SU-DHL-6 (cell line): Measurements from ENCODE around the gene OR2AT4.
"Not testable (repeated sequence)": the region's sequence is repeated elsewhere in the genome, so short reads cannot be mapped to it uniquely, and the experiment has no call there.

Source experiments
- EZH2phosphoT487 ChIP-seq: fragments of 200-600 bp; sonication (generic), shearing (Covaris generic); conservative IDR thresholded peaks from 2 replicates; pipeline ENCODE4 v1.6.1; 2018; ENCODE audit warnings: mild to moderate bottlenecking, antibody characterized with exemption, low read length, moderate library complexity, mixed read lengths
- TF ChIP-seq, protein P1 (sequence below): fragments of 200-600 bp; sonication (generic); IDR thresholded peaks from one replicate; pipeline ENCODE4 v1.5.1; 2017; ENCODE audit warnings: antibody characterized with exemption, mild to moderate bottlenecking, low read length, moderate library complexity; ENCODE audit not compliant: insufficient read depth, poor library complexity, severe bottlenecking

DNA sequence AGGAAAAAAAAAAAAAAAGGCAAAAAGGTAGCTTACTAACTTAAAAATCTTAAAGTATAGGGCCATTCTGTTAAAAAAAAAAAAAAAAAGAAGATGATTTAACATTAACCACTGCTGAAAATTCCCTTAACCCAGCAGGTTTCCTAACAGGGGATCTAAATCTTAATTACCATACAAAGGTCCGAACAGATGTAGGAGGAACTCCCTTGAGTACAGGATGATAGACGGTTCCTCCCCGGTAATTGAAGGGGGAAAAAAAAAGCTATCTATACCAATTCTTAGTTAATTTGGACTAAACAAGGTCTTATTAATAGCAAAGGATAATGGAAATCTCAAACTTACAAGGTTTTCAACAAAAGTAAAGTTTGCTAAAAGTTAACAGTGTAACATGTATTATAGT lies 54.9 kb downstream of the OR2AT4 start:
- TF ChIP-seq, protein P1, sequence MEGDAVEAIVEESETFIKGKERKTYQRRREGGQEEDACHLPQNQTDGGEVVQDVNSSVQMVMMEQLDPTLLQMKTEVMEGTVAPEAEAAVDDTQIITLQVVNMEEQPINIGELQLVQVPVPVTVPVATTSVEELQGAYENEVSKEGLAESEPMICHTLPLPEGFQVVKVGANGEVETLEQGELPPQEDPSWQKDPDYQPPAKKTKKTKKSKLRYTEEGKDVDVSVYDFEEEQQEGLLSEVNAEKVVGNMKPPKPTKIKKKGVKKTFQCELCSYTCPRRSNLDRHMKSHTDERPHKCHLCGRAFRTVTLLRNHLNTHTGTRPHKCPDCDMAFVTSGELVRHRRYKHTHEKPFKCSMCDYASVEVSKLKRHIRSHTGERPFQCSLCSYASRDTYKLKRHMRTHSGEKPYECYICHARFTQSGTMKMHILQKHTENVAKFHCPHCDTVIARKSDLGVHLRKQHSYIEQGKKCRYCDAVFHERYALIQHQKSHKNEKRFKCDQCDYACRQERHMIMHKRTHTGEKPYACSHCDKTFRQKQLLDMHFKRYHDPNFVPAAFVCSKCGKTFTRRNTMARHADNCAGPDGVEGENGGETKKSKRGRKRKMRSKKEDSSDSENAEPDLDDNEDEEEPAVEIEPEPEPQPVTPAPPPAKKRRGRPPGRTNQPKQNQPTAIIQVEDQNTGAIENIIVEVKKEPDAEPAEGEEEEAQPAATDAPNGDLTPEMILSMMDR, result not testable (repeated sequence)
- TF ChIP-seq EZH2phosphoT487, result not testable (repeated sequence)
